Tibial nerve (tissue), 4 donors: ENCODE results near the gene LRRC42.

Experiments used
- EP300 ChIP-seq, 2 donors: sonication (generic); formaldehyde crosslinking; IDR thresholded peaks; one replicate each; pipeline ENCODE4 v1.6.1; 2017; ENCODE audit warnings: antibody characterized with exemption in 2 of 2, mild to moderate bottlenecking in 1 of 2
- POLR2A ChIP-seq, 2 donors: fragments of 450-650 bp; IDR thresholded peaks; one replicate each; pipeline ENCODE4 v1.6.1; 2017; ENCODE audit warnings: antibody characterized with exemption in 2 of 2, mild to moderate bottlenecking in 2 of 2, moderate library complexity in 2 of 2
- TF ChIP-seq, protein P1 (sequence below), 5 experiments: fragments of 200-600 bp in 3 of 5; fragments of 450-650 bp in 2 of 5; sonication (generic) in 3 of 5; IDR thresholded peaks; one replicate each; pipeline ENCODE4 v1.5.1; 2016 to 2019; ENCODE audit warnings: antibody characterized with exemption in 5 of 5, mild to moderate bottlenecking in 3 of 5, moderate library complexity in 2 of 5

DNA sequence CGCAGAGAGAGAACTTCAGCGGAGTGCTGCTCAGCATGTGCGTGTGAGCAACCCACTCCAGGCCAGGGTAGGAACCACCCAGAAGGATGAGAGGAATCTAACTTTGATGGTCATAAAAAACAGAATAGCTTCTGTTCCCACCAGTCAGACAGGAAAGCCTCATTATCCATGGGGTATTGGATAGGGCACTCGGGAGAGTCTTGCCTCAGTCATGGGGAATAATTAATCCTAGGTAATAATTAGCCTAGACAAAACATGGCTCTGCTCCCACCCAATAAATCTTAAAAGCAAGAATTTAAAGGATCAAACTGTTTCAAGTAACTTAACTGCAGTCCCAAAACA, 36.6 kb downstream of the LRRC42 start:
- TF ChIP-seq, protein P1, sequence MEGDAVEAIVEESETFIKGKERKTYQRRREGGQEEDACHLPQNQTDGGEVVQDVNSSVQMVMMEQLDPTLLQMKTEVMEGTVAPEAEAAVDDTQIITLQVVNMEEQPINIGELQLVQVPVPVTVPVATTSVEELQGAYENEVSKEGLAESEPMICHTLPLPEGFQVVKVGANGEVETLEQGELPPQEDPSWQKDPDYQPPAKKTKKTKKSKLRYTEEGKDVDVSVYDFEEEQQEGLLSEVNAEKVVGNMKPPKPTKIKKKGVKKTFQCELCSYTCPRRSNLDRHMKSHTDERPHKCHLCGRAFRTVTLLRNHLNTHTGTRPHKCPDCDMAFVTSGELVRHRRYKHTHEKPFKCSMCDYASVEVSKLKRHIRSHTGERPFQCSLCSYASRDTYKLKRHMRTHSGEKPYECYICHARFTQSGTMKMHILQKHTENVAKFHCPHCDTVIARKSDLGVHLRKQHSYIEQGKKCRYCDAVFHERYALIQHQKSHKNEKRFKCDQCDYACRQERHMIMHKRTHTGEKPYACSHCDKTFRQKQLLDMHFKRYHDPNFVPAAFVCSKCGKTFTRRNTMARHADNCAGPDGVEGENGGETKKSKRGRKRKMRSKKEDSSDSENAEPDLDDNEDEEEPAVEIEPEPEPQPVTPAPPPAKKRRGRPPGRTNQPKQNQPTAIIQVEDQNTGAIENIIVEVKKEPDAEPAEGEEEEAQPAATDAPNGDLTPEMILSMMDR (IDR thresholded peaks at IDR 0.05), result no peak
- TF ChIP-seq EP300 (IDR thresholded peaks at IDR 0.05) (no peak), POLR2A (IDR thresholded peaks at IDR 0.05) (no peak)
